ENCODE measurements around the gene C13orf46.

Gene C13orf46

GRCh38 chr13:113952983-113953520 lies 20.8 kb downstream of the C13orf46 start:
- DNase-seq = no peak

GRCh38 chr13:113952151-113952982 lies 21.5 kb downstream of the C13orf46 start:
- no peak for DNase-seq

DNA sequence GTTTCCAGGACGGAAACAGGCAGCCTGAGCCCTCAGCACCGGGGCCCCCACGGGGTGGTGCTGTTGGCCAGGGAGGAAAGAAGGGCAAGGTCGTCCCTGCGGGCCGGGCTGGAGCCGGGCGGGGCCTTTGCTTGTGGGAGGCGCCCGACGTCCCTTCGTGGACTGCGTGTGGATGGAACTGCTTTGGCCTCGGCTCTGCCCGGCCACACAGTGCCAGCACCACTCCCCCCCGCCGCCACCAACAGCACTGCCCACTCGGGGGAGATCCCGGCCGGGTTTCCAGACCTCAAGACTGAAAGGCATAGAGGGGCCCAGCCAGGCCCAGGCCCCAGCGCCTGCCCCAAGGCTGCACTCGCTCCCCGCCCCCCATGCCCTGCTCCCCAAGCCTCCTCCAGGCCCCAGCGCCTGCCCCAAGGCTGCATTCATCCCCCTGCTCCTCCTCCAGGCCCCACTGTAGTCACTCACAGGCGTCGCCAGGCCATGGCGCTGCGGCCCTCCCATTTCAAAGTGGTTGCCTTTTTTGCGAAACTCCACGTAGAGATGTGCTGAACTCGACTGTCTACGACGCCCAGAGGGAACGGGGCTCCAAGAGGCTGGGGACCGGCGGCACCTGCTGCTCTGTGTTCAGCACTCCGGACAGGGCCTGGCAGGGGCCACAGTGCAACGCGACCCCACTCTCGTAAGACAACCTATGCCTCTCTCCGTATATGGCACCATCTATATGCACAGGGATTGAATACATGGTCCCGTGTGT lies 22.5 kb downstream of the C13orf46 start:
- DNase-seq = peak; percentile 69

DNA sequence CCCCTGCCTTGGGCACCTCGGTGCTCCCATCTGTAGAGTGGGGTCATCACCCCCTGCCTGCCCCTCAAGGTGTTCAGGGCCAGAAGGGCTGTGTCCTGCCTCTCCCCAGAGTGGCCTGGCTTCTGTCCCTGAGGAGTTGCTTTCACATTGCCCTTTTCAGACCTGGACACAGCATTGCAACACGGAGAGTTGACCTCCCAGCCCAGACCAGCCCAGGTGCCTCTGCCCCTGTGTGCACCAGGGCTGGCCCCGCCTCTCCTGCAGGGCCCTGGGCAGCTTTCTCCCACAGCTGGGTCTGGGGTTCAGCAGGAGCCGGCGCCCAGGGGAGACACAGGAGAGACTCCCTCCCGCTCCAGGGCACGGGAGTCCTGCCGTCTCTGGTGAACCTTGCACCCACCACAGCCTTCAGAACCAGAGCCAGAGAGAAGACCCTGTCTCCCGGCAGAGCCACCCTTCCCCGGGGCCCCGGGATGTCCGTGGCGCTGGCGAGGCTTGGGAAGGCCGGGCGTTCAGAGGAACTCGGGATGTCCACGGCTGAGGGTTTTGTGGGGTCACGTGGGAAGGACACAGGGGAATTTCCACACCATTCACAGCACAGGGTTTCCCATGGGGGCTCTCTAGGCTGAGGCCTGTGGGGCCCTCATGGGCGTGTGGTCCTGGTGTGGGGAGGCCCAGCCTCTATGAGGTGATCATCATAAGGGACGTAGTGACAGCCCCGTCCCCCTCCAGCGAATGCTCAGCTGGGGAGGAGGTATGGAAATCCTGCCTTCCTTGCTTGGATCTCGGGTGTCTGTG lies 23.2 kb downstream of the C13orf46 start:
- no peak for DNase-seq

GRCh38 chr13:113949546-113949945 lies 24.3 kb downstream of the C13orf46 start:
- no peak for DNase-seq

DNA sequence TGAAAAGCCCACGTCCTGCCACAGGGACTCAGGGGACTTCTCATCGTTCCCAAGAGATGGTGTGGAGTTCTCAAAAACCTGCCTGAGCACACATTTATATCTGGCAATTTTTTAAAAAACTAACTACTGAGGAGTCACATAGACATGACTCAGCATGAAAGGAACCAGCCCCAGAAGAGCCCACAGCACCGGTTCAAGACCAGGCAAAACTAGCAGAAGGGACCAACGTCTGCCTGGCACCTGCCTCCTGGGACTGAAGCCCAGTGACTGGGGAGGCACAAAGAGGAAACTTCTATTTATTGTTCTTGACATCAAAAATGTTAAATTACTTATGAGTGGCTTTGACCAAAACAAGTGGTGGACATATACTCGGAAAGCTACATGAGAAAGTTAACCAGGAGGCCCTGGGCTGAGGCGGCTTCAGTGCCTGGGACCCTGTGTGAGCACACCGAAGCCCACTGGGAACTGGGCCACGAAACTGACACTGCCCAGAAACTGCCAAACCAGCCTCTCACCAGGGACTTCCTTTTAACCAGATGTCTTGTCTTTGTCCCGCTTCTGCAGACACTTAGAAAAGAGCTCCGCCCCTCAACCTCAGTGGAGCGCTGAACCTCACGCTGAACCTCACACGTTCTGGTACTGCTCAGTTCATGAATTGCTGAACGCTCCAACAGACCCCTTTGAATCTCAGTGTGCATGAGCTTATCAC lies 25.7 kb downstream of the C13orf46 start:
- no peak for DNase-seq

DNA sequence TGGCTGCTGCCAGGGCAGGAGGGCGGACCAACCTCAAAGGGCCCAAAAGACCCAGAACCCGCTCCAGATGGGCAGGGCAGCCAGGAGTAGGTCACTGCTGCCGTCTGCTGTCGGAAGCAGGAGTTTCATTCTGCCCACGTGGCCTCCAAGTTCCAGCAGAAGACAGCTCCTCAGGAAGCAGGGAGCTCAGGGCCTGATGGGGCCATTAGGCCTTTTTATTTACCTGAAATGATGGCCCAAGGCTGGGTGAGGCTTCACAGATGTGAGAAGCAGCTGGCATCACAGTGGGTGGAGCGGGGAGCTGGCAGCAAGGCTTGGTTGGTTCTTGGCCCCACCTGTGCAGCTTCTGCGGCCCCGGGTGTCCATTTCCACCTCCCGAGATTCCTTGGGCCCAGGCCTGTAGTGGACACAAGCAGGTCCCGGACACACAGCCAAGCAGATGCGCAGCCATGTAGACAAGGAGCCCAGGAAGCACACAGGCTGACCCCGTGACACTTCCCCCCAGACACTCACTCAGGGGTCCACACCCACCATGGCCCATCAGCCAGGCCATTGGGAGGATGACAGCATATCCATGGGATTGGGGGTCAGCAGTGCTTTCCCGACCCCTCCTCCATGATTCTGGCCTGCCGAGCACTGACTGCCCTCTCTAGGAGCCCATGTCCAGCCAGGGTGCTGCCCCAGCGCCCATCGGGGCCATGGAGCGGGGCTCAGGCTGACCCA lies 26.4 kb downstream of the C13orf46 start:
- peak; percentile 42 for DNase-seq

DNA sequence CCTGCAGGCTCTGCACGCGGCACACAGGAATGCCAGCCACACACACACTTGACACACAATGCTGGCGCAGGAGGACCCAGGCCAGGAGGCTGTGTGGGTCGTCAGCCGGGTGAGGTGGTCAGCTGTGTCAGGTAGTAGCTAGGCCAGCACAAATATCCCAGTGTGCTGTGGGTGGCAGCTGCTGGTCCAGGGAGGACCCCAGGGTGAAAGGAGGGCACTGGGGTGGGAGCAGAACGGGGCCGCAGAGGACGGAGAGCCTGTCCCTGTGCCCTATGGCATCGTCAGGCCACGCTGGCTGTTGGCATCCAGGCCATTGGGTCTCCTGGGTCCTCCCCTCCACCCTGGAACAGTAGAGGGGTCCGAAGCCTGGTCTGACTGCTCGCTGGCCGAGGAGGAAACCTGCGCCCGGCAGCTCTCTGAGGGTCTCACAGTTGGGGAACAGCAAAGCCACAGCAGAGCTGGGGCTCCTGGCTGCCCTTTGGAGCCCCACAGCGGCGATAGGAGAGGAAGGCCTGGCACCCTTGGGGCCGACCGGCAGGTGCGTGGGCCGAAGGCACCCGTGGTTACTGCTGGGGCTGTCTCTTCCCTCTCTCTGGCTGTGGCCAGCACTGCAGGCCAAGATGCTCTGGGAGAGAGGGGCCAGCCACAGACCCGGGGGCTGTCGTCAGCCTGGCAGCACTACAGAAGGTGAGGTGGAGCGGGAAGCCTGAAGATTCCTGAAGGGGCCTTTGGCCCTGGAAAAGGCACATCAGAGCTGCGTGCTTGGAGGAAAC lies 27.3 kb downstream of the C13orf46 start:
- DNase-seq = no peak

- DNase-seq = no peak
These were observed 27.9 kb downstream of the C13orf46 start for GRCh38 chr13:113945857-113946408.

- DNase-seq = no peak
These were observed 29.9 kb downstream of the C13orf46 start for GRCh38 chr13:113943821-113944565.

DNA sequence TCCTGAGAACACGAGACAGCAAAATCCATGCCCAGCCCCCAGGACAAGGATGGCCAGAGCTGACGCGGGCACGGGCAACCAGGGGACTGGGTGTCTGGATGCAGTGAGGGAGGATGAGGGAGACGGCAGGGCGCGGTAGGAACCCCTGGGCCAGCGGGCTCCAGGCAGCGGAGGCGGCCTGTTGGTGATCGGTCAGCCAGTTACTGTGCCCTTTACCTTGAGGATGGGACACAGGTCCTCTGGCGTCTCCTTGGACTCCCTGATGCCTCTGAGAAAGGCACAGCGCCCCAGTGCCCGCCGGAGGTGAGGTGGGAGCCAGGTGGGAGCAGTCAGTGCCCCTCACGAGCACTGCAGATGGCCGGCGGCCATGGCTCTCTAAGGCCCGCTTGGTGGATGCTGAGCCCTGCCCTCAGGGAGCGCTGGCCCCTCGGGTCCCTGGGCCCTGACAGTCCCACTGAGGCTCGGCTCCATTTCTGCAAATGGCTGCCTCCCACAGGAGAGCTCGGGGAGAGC lies 31.2 kb downstream of the C13orf46 start:
- no peak for DNase-seq

DNA sequence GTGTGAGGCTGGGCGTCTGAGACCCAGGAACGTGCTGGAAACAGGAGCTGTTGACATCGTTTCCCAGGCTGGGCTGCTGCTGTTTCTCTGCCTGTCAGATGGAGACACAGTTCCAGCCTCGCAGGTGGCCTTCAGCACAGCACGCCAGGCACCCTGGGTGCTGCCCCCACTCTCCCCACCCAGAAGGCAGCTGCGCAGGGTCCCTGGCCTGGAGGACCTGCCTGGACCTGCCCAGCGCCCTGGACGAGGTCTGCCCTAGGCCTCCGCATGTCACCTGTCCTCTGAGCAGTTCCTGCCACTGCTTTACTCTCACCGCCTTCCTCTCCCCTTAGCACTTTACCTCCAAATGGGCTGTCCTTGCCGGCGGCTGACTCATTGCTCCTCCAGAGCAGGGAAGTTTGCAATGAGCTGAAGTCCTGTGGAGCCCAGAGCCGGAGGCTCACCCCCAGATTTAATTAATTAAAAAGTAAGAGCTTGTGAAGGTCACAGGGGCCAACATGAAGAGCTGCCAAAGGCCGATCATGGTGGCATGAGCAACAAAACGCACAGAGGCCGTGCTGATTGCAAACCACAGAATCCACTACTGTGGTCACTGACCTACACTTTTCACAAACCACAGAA lies 32.2 kb downstream of the C13orf46 start:
- DNase-seq = peak; percentile 26

DNA sequence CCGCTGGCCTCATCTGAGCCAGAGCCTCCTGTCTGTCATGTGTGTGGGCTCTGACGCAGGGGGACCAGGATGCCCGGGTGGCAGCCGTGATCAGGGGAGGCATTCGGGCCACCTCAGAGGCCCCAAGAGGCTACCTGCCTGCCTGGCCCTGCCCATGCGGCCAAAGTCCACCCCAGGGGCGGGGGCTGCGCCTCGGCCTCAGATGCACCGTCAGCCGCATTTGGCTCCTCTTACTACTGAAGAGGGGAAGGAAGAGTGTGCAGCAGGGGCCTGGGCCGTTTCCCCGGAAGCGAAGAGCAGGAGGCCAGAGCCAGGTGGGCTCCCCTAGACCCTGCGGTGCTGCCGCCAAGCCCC lies 34.0 kb downstream of the C13orf46 start:
- no peak for DNase-seq

GRCh38 chr13:113939129-113939943 lies 34.5 kb downstream of the C13orf46 start:
- no peak for DNase-seq

DNA sequence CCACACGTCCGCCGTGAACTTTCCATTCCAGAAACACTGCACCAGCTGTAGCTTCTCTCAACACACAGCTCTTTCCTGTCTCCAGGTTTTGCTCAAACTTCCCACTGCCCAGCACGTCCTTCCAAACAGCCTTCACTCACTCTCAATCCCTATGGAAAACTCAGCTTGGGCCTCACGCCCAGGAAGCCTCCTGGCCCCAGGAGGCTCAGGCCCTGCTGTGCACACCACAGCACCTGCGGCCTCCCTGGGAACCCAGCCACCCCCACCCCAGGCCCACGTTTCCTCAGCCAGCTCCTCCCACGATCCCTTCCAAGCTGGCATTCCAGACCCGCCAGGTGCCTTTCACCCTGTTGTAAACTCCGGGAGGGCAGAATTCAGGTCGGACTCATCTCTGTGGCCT lies 35.2 kb downstream of the C13orf46 start:
- no peak for DNase-seq

DNA sequence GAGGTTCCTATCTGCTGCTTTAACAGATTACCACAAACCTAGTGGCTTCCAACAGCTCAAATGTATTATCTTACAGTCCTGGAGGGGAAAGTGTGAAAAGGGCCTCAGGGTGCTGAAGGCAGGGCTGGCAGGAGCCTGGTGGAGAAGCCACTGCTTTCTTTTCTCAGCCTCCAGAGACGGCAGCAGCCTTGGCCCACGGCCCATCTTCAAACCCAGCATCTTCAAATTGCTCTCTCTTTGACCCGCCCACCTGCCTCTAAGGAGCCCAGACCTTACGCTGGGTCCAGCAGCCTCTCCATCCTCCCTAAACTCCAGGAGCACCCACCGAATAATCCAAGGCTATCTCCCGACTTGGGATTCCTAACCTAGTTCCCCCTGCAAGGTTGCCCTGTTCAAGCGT lies 35.6 kb downstream of the C13orf46 start:
- no peak for DNase-seq

DNA sequence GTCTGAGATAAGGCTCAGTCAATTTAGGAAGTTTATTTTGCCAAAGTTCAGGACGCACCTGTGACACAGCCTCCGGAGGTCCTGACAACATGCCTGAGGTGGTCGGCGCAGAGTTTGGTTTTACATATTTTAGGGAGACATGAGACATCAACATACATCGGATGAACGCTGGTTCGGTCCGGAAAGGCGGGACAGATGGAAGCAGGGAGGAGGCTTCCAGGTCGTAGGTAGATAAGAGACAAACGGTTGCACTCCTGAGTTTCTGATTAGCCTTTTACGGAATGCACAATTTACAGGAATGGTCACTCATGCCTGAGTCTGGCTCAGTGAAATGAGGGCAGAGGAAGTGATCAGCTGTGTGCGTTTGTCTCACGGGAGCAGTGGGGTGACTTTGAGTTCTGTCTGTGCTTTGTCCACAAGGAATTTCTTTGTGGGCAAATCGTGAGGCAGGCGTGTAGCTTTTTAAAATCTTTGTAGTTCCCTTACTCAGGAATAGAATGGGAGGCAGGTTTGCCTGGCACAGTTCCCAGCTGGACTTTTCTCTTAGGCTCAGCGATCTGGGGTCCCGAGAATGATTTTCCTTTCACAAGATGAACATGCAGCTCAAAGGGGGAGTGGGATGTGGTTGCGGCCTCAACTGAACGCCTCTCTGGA lies 36.2 kb downstream of the C13orf46 start:
- DNase-seq = no peak

DNA sequence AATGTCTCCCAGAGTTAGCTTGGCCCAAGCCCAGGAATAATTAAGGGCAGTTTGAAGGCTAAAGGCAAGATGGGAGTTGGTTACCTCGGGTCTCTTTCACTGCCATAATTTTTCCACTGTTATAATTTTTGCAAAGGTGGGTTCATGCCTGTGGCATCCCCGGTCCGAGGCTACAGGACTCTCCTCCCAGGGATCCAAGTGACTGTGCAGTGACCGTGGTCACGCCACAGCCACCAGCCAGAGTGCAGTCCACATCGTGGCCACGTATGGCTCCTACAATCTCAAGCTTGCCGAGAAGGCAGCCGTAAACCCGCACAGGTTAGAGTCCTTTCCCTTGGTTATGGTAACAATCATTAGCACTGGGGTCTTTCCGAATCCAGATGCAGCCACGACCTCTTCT lies 36.8 kb downstream of the C13orf46 start:
- DNase-seq = no peak

Data from EL (cell line).